HG02970 (cell line): Measurements from ENCODE around the gene PHLDB1.
"Not testable (repeated sequence)": the region's sequence is repeated elsewhere in the genome, so short reads cannot be mapped to it uniquely, and the experiment has no call there.

Experiments used
- ATAC-seq: cut with Tn5 transposase; IDR thresholded peaks from one replicate; pipeline ENCODE4 v1.9.1; 2021; ENCODE audit warnings: mild to moderate bottlenecking, moderate library complexity, moderate number of reproducible peaks; ENCODE audit not compliant: unreplicated experiment, low FRiP score

Gene PHLDB1

GRCh38 chr11:118677977-118678376, 70.6 kb downstream of the PHLDB1 start:
- no peak for ATAC-seq

DNA sequence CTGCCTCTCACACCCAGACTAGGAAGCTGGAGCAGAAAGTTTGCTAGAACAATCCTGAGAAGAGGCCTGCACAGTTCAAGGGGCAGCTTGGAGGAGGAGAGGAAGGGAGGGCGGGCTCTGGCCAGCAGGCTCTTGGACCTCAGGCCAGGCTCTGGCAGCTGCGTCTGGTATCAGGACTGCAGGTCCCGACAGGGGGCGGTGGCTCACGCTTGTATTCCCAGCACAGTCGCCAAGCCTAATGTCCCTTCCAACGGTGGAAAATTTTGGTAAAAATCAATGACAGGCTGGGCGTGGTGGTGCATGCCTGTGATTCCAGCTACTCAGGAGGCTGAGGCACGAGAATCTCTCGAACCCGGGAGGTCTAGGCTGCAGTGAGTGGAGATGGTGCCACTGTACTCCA, 71.5 kb downstream of the PHLDB1 start:
- not testable (repeated sequence) for ATAC-seq

- ATAC-seq: no peak
These were observed 72.1 kb downstream of the PHLDB1 start, which contains the start of gene TREH for GRCh38 chr11:118679483-118679882. TSS of gene TREH (minus strand) at chr11:118679650. CDS start at chr11:118679627, 23 bp downstream.

- no peak for ATAC-seq
These were observed 75.0 kb downstream of the PHLDB1 start for GRCh38 chr11:118682372-118682771.

GRCh38 chr11:118682939-118683338, 75.5 kb downstream of the PHLDB1 start:
- not testable (repeated sequence) for ATAC-seq

DNA sequence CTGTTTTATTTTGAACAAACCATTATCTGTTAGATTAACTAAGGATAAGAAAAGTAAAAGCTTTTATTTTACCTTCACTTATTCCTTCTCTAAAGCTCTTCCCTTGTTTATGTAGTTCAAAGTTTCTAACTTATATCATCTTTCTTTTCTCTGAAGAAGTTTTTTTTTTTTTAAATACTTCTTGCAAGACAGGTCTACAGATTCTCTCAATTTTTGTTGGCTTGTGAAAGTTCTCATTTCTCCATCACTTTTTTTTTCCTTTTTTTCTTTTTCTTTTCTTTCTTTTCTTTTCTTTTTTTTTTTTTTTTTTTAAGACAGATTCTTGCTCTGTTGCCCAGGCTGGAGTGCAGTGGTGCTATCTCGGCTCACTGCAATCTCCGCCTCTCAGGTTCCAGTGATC, 76.8 kb downstream of the PHLDB1 start:
- no peak for ATAC-seq

GRCh38 chr11:118687906-118688305, 80.5 kb downstream of the PHLDB1 start:
- no peak for ATAC-seq

DNA sequence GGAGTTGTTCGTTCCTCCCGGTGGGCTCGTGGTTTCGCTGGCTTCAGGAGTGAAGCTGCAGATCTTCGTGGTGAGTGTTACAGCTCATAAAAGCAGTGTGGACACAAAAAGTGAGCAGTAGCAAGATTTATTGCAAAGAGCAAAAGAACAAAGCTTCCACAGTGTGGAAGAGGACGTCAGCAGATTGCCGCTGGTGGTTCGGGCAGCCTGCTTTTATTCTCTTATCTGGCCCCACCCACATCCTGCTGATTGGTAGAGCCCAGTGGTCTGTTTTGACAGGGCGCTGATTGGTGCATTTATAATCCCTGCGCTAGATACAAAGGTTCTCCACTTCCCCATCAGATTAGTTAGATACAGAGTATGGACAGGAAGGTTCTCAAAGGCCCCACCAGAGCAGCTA, 80.9 kb downstream of the PHLDB1 start:
- not testable (repeated sequence) for ATAC-seq

DNA sequence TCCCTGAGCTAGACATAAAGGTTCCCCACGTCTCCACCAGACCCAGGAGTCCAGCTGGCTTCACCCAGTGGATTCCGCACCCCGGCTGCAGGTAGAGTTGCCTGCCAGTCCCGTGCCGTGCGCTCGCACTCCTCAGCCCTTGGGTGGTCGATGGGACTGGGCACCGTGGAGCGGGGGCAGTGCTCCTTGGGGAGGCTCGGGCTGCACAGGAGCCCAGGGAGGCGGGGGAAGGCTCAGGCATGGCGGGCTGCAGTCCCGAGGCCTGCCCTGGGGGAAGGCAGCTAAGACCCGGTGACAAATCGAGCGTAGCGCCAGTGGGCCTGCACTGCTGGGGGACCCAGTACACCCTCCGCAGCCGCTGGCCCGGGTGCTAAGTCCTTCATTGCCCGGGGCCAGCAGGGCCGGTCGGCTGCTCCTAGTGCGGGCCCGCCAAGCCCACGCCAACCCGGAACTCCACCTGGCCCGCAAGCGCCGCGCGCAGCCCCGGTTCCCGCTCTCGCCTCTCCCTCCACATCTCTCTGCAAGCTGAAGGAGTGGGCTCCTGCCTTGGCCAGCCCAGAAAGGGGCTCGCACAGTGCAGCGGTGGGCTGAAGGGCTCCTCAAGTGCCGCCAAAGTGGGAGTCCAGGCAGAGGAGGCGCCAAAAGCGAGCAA, 81.6 kb downstream of the PHLDB1 start:
- ATAC-seq: no peak

GRCh38 chr11:118689503-118689851, 82.1 kb downstream of the PHLDB1 start:
- ATAC-seq: no peak

DNA sequence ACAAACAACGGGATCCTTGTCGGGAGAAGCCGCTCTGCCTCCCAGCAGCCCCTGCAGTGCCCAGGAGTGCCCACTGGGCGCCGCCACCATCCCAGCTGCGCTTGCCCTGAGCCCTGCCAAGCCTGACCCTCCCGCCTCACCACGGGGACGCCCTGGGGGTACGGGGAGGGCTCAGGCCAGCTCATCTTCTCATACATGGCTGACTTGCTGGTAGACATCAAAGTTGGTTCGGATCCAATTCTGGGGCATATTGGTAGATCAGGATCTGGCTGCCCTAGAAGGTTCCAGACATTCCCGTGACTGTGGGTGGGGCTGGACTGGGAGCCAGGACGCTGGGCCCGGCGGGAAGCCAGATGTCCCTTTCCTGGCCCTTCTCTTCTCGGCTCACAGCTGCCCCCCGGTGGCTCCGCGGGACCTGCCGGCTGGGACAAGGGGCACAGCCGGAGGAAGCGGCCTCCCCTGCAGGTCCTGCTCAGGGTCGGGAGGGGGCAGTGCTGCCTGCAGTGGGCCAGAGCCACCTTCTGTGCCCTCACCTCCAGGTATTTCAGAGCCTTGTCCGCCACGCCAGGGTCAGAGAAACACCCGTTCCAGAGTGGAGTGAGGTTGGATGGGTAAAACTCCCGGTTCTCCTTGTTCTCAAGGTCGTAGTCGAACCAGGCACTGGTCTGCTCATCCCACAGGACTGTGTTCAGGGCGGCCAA, 82.6 kb downstream of the PHLDB1 start:
- peak; percentile 68 for ATAC-seq

- no peak for ATAC-seq
These were observed 83.3 kb downstream of the PHLDB1 start for GRCh38 chr11:118690553-118691304.

DNA sequence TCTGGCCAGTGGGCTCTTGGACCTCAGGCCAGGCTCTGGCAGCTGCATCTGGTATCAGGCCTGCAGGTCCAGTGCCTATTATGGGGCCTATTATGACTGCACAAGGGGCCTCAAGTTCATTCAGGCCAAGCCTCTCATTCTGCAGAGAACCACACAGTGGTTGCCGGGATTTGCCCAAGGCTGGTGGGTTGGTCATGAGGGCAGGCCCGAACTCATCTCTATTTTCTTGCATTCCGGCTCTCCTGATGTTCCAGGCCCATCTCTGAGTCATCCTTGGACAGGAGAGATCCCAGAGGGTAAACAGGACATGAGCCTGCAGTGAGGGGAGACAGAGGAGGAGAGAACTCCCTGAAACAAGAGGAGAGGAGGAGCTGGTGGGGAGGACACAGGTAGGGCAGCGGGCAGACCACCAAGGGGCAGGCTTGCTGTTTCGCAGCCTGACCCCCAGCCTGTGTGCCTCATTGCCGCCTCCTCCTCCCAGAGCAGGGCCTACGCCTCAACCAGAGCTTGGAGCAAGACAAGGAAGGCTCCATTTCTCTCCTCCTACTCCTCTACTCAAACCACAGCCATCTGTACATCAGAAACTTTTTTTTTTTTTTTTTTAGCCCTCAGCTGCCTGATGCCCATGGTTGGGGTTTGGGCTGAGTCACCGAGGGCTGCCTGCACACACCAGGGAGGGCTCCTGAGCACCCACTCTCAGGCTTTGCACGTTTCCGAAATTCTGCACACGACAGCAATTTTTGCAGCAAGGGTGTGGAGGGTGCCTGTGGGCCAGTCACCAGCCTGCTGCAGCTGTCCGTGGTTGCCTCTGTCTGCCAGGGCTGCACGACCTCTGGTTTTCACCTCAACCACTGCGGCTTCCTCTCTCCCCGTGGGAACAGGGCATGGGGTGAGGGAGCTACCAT, 84.8 kb downstream of the PHLDB1 start:
- ATAC-seq: no peak

DNA sequence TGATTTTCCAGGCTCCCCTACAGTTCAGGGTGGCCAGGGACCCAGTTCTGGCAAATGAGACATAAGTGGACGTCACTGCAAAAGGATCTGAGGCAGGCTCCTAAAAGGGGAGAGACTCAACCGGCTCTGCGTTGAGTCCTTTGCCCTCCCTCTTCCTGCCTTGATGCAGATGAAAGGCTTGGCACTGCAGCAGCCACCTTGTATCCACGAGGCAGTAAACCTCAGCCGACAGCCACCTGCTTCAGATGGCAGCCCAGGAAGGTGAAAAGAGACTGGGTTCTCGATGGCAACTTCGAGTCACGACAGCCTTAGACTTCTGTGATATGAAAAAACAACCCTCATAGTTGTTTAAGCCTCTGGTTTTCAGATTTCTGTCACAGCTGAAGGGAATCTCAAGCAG, 86.8 kb downstream of the PHLDB1 start:
- ATAC-seq: no peak

DNA sequence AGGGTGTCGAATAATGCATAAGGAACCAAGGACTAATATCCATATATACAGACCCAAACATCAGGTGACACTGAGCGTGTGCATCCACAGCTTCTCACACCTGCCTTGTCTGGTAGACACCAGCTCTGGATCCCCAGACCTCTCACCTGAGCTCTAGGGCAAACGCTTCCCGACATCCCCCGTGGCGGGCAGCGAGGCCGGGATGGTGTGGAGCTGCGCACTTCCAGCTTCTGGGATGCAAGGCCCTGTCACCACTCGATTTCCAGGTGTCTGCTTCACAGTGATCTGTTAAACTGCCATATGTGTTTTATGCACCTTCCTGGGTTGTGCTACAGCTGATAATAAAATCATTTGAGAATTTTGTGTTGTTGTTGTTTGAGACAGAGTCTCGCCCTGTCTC, 87.4 kb downstream of the PHLDB1 start:
- ATAC-seq: no peak

DNA sequence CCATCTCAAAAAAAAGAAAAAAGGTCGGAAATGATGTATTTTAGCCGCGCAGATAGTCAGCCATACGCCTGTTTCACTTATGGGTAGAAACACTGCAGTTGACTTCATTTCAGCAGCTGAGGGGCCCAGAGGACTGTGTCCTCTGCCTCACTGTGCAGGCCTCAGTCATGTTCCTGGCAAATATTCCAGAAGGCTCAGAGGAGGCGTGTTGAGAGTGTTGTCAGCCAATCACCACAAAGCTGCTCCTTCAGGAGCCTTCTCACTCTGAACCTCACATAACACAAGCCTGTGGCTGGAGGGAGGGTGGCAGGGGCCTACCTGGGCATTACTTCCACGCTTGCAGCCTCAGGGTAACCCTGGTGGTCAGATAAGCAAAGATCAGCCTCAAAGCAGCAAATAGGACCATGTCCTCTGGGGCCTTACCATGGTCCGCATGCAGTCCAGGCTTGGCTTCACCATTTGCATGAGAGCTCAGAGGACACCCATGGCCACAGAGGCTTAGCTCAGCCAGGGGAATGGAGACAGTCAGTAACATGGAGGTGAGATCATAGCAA, 89.3 kb downstream of the PHLDB1 start:
- no peak for ATAC-seq

DNA sequence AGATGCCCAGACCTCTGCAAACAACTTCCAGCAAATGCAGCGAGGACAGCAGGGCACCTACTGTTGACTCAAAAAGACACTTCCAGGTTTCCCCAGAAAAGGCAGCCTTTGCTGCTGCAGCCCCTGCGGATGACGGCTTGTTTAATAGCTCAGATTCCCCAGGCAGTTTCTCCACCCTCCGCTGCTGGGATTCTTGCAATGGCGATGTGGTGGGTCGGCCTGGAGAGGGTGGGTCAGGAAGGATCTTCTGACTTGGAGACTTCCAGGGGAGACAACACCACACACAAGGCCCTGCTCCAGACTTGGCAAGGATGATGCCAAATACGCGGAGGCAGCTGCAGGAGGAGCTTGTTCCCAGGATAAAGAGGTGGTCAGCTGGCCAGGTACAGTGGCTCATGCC, 89.9 kb downstream of the PHLDB1 start:
- ATAC-seq: no peak

DNA sequence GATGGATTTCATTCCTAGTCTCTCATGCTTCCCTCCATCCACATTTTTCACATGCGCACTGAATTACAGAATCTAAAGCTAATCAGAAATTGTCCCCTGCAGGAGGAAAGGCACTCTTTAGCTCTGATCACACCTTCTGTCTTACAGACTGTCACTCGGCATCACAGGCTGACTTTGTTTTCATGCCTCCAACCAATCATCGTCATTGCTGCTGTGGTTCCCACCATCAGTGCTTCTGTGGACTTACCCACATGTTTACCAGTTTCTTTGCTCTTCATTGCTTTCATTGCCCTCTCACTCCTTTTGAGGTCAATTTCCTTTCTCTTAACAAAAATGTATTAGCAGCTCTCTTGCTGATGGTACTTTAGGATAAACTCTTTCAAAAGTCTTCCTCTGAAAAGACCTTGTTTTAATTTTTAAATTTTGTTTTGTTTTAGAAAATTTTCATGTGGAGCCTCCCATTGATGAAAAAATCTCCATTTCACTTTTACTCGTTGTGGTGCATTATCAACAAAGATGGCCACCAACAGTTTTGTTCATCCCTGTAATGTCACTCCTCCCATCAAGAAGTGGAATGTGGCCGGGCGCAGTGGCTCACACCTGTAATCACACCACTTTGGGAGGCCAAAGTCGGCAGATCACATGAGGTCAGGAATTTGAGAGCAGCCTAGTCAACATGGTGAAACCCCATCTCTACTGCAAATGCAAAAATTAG, 92.2 kb downstream of the PHLDB1 start:
- ATAC-seq: no peak

- ATAC-seq: no peak
These were observed 96.2 kb downstream of the PHLDB1 start for GRCh38 chr11:118703563-118704106.
